H1 (cell line): ENCODE measurements around the gene GPC2. TPM values are rescaled to one million over a fixed set of nuclear protein-coding genes. Genes with fewer than 3 reads are reported as not detected.

Experiments used
- BACH1 ChIP-seq: IDR thresholded peaks from 2 replicates; pipeline ENCODE4 v1.6.1; 2012; ENCODE audit warnings: low read length, improper control_type of control experiment
- BRCA1 ChIP-seq: IDR thresholded peaks from 2 replicates; pipeline ENCODE4 v1.6.1; 2012; ENCODE audit warnings: low read depth, low read length, improper control_type of control experiment
- CHD2 ChIP-seq: IDR thresholded peaks from 2 replicates; pipeline ENCODE4 v1.6.1; 2012; ENCODE audit warnings: low read length, improper control_type of control experiment
- CREB1 ChIP-seq: IDR thresholded peaks from 2 replicates; pipeline ENCODE4 v1.6.1; 2012; ENCODE audit warnings: inconsistent platforms
- CTBP2 ChIP-seq: IDR thresholded peaks from 2 replicates; pipeline ENCODE4 v1.7.0; 2011; ENCODE audit warnings: borderline replicate concordance, mild to moderate bottlenecking, moderate library complexity, mixed read lengths, low read length; ENCODE audit not compliant: insufficient read depth, insufficient read length
- EP300 ChIP-seq, 2 experiments: IDR thresholded peaks; 1 replicate in 1 of 2; 2 replicates in 1 of 2; pipeline ENCODE4 v1.6.1; 2011 to 2012; ENCODE audit warnings: low read depth in 2 of 2, low read length in 2 of 2, mild to moderate bottlenecking in 2 of 2, borderline replicate concordance in 1 of 2, inconsistent platforms in 1 of 2, moderate library complexity in 1 of 2
- HDAC2 ChIP-seq, 2 experiments: fragments of 300-600 bp in 1 of 2; sonication (generic) in 1 of 2; IDR thresholded peaks; 2 replicates each; pipeline ENCODE4 v1.6.1; 2011 to 2012; ENCODE audit warnings: low read depth in 2 of 2, low read length in 2 of 2, mild to moderate bottlenecking in 2 of 2, moderate library complexity in 2 of 2, borderline replicate concordance in 1 of 2, inconsistent platforms in 1 of 2
- KDM1A ChIP-seq: fragments of 200-600, 300-600 bp; sonication (generic); IDR thresholded peaks from 2 replicates; pipeline ENCODE4 v1.7.1; 2016; ENCODE audit warnings: mild to moderate bottlenecking, low read length, borderline replicate concordance
- KDM4A ChIP-seq: IDR thresholded peaks from one replicate; pipeline ENCODE4 v1.7.1; 2012; ENCODE audit warnings: low read depth, mild to moderate bottlenecking, moderate library complexity, low read length, inconsistent platforms; ENCODE audit not compliant: severe bottlenecking
- KDM5A ChIP-seq: fragments of 200-600 bp; IDR thresholded peaks from 2 replicates; pipeline ENCODE4 v1.7.1; 2012; ENCODE audit warnings: mild to moderate bottlenecking, low read length, inconsistent platforms, mixed read lengths
- MAFK ChIP-seq: IDR thresholded peaks from 2 replicates; pipeline ENCODE4 v1.6.1; 2012; ENCODE audit warnings: low read depth, mild to moderate bottlenecking, improper control_type of control experiment, low read length
- POU5F1 ChIP-seq: IDR thresholded peaks from 2 replicates; pipeline ENCODE4 v1.6.1; 2011; ENCODE audit warnings: low read depth, mild to moderate bottlenecking, low read length, moderate library complexity
- RAD21 ChIP-seq, 2 experiments: IDR thresholded peaks in 1 of 2; conservative IDR thresholded peaks in 1 of 2; 2 replicates each; pipeline ENCODE4 v1.6.1; 2011; ENCODE audit warnings: low read depth in 2 of 2, low read length in 2 of 2, improper control_type of control experiment in 1 of 2, inconsistent platforms in 1 of 2, mild to moderate bottlenecking in 1 of 2, moderate library complexity in 1 of 2
- RNF2 ChIP-seq: fragments of 200-900, 300-1000 bp; sonication (generic); IDR thresholded peaks from 2 replicates; pipeline ENCODE4 v1.7.1; 2016; ENCODE audit warnings: borderline replicate concordance, low read depth, mild to moderate bottlenecking, antibody characterized with exemption, low read length; ENCODE audit not compliant: poor library complexity, severe bottlenecking; ENCODE audit errors: missing control alignments
- SAP30 ChIP-seq: fragments of 300-600 bp; sonication (generic); IDR thresholded peaks from 2 replicates; pipeline ENCODE4 v1.7.1; 2012; ENCODE audit warnings: low read length, moderate library complexity, mild to moderate bottlenecking, inconsistent platforms; ENCODE audit not compliant: insufficient read depth, insufficient replicate concordance
- SIX5 ChIP-seq: IDR thresholded peaks from 2 replicates; pipeline ENCODE4 v1.6.1; 2011; ENCODE audit warnings: mild to moderate bottlenecking, low read depth, low read length
- SRF ChIP-seq: IDR thresholded peaks from 2 replicates; pipeline ENCODE4 v1.6.1; 2011; ENCODE audit warnings: mild to moderate bottlenecking, low read depth, low read length, moderate library complexity
- SUZ12 ChIP-seq: fragments of 200-600 bp; sonication (generic); IDR thresholded peaks from 2 replicates; pipeline ENCODE4 v1.6.1; 2012; ENCODE audit warnings: mild to moderate bottlenecking, inconsistent platforms, low read length, moderate library complexity, mixed read lengths
- TBP ChIP-seq: IDR thresholded peaks from 2 replicates; pipeline ENCODE4 v1.6.1; 2011; ENCODE audit warnings: low read depth, low read length, improper control_type of control experiment
- YY1 ChIP-seq: IDR thresholded peaks from 2 replicates; pipeline ENCODE4 v1.6.1; 2011; ENCODE audit warnings: low read depth, mild to moderate bottlenecking, low read length
- polyA plus RNA-seq, 7 experiments: library from polyadenylated mRNA; depleted of rRNA in 3 of 7; stranded (reverse) in 5 of 7; unstranded in 2 of 7; fragments of >200 nt in 5 of 7; fragments of 200-250 nt in 2 of 7; gene quantifications; 1 replicate in 5 of 7; 2 replicates in 1 of 7; 4 replicates in 1 of 7; pipeline versions ENCODE4 v1.2.1 to v1.2.3, GENCODE V29; 2011 to 2013; ENCODE audit warnings: missing spikeins in 2 of 7, mixed read lengths in 2 of 7
- total RNA-seq: library from RNA; stranded (reverse); fragmentation: NEBNext Ultra II Directional; extraction: Animal tissue kit (Norgen Biotek cat#: 25700); gene quantifications from 2 replicates; pipeline ENCODE4 v1.2.1, GENCODE V29; 2021
- TF ChIP-seq, protein P1 (sequence below): IDR thresholded peaks from 2 replicates; pipeline ENCODE4 v1.6.1; 2012; ENCODE audit warnings: inconsistent platforms

Gene GPC2
- total and polyA plus RNA-seq, 2 of the 8 experiments (the other 6 are each of a cell fraction or from before 2014, with no cell fraction given): 25.3 to 44.8 TPM

DNA sequence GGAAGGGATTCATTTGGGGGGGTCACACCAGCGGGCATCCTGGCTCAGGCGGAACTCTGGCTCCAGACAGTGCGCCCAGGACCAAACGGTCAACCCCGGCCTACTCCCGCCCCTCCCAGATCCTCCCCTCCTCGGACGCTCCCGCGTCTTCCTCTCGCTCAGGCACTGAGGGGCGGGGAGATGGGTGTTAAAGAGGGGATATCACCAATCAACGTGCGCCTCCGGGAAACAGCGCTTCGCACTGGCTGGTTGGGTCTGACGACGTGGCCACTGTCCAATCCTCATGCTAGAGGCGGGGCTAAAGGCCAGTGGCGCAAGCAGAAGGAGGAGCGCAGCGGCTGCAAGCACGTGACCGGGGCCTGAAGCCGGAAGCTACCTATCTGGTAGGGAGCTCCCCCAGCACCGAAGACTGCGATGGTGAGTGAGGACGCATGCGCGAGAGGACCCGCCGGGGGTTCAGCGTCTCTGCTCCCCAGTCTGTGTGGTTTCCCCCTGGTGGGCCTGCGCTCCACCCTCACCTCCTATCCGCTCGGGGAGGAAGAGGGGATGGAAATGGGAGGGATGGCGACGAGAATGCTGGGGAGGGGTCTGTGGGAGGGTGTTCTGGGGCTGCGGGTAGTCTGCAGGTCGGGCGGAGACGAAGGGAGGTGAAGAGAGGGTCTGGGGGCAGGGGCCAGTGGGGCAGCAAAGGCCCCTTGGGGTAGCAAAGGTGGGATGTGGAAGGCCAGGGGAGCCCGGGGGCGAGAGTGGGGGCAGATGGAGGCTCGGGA lies 28.4 kb downstream of the GPC2 start, which contains the start of gene LAMTOR4 (continued):
- TF ChIP-seq HDAC2 (IDR thresholded peaks at IDR 0.05; ENCODE audit: borderline replicate concordance in 1 of 2, low read depth in 2 of 2, low read length in 2 of 2): 0 out of 4 replicates have a peak, but pooled peaks of 1 of the 2 experiments have one; percentile 45
- TF ChIP-seq POU5F1: no peak
- no peak for TF ChIP-seq SAP30
- TF ChIP-seq SRF: no peak
- TF ChIP-seq BRCA1: no peak
- TF ChIP-seq SUZ12: no peak
- no peak for TF ChIP-seq BACH1
- no peak for TF ChIP-seq SIX5
- no peak for TF ChIP-seq MAFK
- peak; percentile 59 for TF ChIP-seq TBP
- TF ChIP-seq KDM4A: no peak
- no peak for TF ChIP-seq CTBP2
- no peak for TF ChIP-seq EP300 (IDR thresholded peaks at IDR 0.05; ENCODE audit: borderline replicate concordance in 1 of 2, low read depth in 2 of 2, low read length in 2 of 2)
- TF ChIP-seq, protein P1, sequence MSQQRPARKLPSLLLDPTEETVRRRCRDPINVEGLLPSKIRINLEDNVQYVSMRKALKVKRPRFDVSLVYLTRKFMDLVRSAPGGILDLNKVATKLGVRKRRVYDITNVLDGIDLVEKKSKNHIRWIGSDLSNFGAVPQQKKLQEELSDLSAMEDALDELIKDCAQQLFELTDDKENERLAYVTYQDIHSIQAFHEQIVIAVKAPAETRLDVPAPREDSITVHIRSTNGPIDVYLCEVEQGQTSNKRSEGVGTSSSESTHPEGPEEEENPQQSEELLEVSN: peak; percentile 73
- no peak for TF ChIP-seq KDM1A
- TF ChIP-seq CHD2: peak; percentile 92
- TF ChIP-seq RNF2: no peak
- no peak for TF ChIP-seq RAD21 (IDR thresholded peaks at IDR 0.05 in 1 of 2, conservative IDR thresholded peaks at IDR 0.05 in 1 of 2; ENCODE audit: low read depth in 2 of 2, low read length in 2 of 2)
- no peak for TF ChIP-seq KDM5A
- no peak for TF ChIP-seq YY1
- peak; percentile 71 for TF ChIP-seq CREB1
